ENCODE results near the gene TMEM41B.

Gene TMEM41B

GRCh38 chr11:9315078-9315688 lies 790 bp upstream of the TMEM41B start:
- peak overlapping the region; percentile 71 to 92 (median 79) for H3K4me2 ChIP-seq
- peak overlapping the region; percentile 65 to 98 (median 90) for H3K9ac ChIP-seq

DNA sequence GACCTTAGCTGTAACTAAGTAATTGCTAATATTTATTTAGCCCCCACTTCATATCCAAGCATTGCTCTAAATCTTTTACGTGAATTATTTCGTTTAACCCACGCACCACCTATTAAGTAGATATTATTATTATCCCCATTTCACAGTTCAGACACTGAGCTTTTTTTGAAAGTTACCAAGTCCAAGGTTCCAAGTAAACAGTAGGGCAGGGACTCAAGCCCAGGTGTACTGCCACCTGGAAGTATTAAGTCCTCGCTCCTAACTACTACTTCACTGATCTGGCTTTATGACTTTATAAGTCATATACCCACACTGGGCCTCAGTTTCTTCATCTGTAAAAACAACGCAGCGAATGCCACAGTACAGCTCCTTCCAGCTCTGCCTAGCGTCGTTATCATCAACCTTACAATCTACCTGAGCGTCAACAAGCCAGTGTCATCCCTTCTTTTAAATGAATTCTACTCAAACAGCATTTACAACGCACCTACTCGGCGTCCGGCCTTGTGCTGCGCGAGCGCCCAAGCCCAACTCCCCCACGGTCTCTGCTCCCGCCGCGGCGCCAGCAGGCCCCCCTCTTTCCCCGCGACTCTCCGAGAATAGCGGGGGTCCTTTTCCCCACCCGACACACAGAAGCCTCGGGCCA lies 624 bp downstream of the TMEM41B start:
- Histone ChIP-seq H3K9me3 (replicated peaks in 1 of 11) (peaks cover 0 to 20% (median 9%) of the 10 kb centered on the region in 11 experiments; a peak in 17 of 22 replicates), H4K20me1 (peaks cover 0 to 31% (median 10%) of the 10 kb centered on the region in 11 experiments; a peak in 11 of 22 replicates), H3K36me3 (peaks cover 0 to 17% (median 13%) of the 10 kb centered on the region in 11 experiments; a peak in 18 of 22 replicates), H3K27me3 (peaks cover 0 to 10% (median 5%) of the 10 kb centered on the region in 11 experiments; a peak in 10 of 22 replicates), H3K4me3 (peak overlapping the region; percentile 81 to 99 (median 96)), H3K4me2 (peak overlapping the region; percentile 76 to 96 (median 83)), H3K27ac (peak overlapping the region; percentile 87 to 98 (median 92)), H3K9ac (peak overlapping the region; percentile 90 to 98 (median 96)), H3K4me1 (peaks cover 18 to 34% (median 25%) of the 10 kb centered on the region in 10 experiments)
- no peak for TF ChIP-seq Cebpa-rat (IDR thresholded peaks at IDR 0.05)

More at GRCh38 chr11:9315078-9315688, 790 bp upstream of the TMEM41B start:
- Histone ChIP-seq H3K27ac (peak overlapping the region; percentile 70 to 98 (median 92)), H4K20me1 (peaks cover 0 to 31% (median 10%) of the 10 kb centered on the region in 11 experiments; a peak in 11 of 22 replicates), H3K9me3 (replicated peaks in 1 of 11) (peaks cover 0 to 9% (median under 1%) of the 10 kb centered on the region in 11 experiments; a peak in 4 of 22 replicates), H3K27me3 (peaks cover 0 to 18% (median 7%) of the 10 kb centered on the region in 11 experiments; a peak in 10 of 22 replicates), H3K36me3 (peaks cover 0 to 13% (median 6%) of the 10 kb centered on the region in 11 experiments; a peak in 10 of 22 replicates), H3K4me1 (peaks cover 18 to 34% (median 25%) of the 10 kb centered on the region in 10 experiments), H3K4me3 (peak overlapping the region; percentile 44 to 99 (median 89))
- TF ChIP-seq Cebpa-rat (IDR thresholded peaks at IDR 0.05), result no peak

GRCh38 chr11:9310485-9311090 lies 3.8 kb downstream of the TMEM41B start:
- no peaks in the 10 kb centered on the region for H3K27me3 ChIP-seq
- no peak overlapping the region for H3K4me3 ChIP-seq
- 0 out of 22 replicates have a peak overlapping the region, but pooled peaks of 2 of the 11 experiments have one; percentile 5 to 12 for H3K4me2 ChIP-seq
- H4K20me1 ChIP-seq, result peaks cover 0 to 33% (median 15%) of the 10 kb centered on the region in 11 experiments; a peak in 11 of 22 replicates
- H3K9ac ChIP-seq, result no peak overlapping the region
- H3K4me1 ChIP-seq, result peaks cover 18 to 32% (median 23%) of the 10 kb centered on the region in 10 experiments
- no peak for TF ChIP-seq Cebpa-rat (IDR thresholded peaks at IDR 0.05)
- H3K27ac ChIP-seq, result no peak overlapping the region
- peaks cover 0 to 26% (median 21%) of the 10 kb centered on the region in 11 experiments; a peak in 19 of 22 replicates for H3K36me3 ChIP-seq
- peaks cover 0 to 36% (median 18%) of the 10 kb centered on the region in 11 experiments; a peak in 18 of 22 replicates for H3K9me3 ChIP-seq (replicated peaks in 1 of 11)

- H3K4me3 ChIP-seq, result no peak overlapping the region
- H3K4me2 ChIP-seq, result no peak overlapping the region
- no peak overlapping the region for H3K27ac ChIP-seq
- H3K9ac ChIP-seq, result no peak overlapping the region
- peaks cover 11 to 27% (median 22%) of the 10 kb centered on the region in 11 experiments; a peak in 19 of 22 replicates for H3K36me3 ChIP-seq
- H3K4me1 ChIP-seq, result peaks cover 0 to 21% (median 0%) of the 10 kb centered on the region in 10 experiments; a peak in 9 of 20 replicates
- H3K27me3 ChIP-seq, result no peaks in the 10 kb centered on the region
- no peak for TF ChIP-seq Cebpa-rat (IDR thresholded peaks at IDR 0.05)
- H3K9me3 ChIP-seq (replicated peaks in 1 of 11), result peaks cover 0 to 20% (median 14%) of the 10 kb centered on the region in 11 experiments; a peak in 18 of 22 replicates
- peaks cover 4 to 56% (median 18%) of the 10 kb centered on the region in 11 experiments; a peak in 10 of 22 replicates for H4K20me1 ChIP-seq
Measured at GRCh38 chr11:9304178-9304577, 10.2 kb downstream of the TMEM41B start.

GRCh38 chr11:9302448-9302847 lies 11.9 kb downstream of the TMEM41B start:
- Histone ChIP-seq H3K4me3 (no peak overlapping the region), H4K20me1 (peaks cover under 1 to 45% (median 12%) of the 10 kb centered on the region in 11 experiments; a peak in 10 of 22 replicates), H3K27ac (no peak overlapping the region), H3K9ac (no peak overlapping the region), H3K4me2 (peak overlapping the region in 1 of 11 experiments; percentile 32; a peak in 1 of 22 replicates), H3K9me3 (replicated peaks in 1 of 11) (peaks cover 0 to 3% (median 0%) of the 10 kb centered on the region in 11 experiments; a peak in 7 of 22 replicates), H3K36me3 (peaks cover 24 to 30% (median 26%) of the 10 kb centered on the region in 11 experiments), H3K4me1 (peaks cover 0 to 21% (median 0%) of the 10 kb centered on the region in 10 experiments; a peak in 9 of 20 replicates), H3K27me3 (no peaks in the 10 kb centered on the region)
- TF ChIP-seq Cebpa-rat (IDR thresholded peaks at IDR 0.05), result no peak

DNA sequence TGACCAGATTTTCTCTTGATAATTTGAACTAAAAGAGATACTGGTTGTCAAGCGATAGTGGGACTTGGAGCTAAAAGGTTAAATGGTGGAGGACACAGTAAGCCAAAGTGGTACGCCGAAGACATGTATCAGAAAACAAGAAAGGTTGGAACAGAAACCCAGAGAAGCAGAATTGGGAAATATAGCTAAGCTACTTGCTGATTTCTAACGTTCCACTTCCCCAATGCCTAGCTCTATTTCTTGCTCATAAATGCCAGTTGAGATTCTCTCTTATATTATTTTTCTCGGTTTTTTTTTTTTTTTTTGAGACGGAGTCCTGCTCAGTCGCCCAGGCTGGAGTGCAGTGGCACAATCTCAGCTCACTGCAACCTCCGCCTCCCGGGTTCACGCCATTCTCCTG lies 12.7 kb downstream of the TMEM41B start:
- Histone ChIP-seq H3K4me2 (peak overlapping the region in 3 of 11 experiments; percentile 21 to 49 (median 32); a peak in 5 of 22 replicates), H3K36me3 (peaks cover 30 to 37% (median 33%) of the 10 kb centered on the region in 11 experiments), H3K9me3 (replicated peaks in 1 of 11) (no peaks in the 10 kb centered on the region; a peak in 3 of 22 replicates), H4K20me1 (peaks cover 4 to 52% (median 12%) of the 10 kb centered on the region in 11 experiments; a peak in 10 of 22 replicates), H3K4me1 (peaks cover 0 to 21% (median 0%) of the 10 kb centered on the region in 10 experiments; a peak in 9 of 20 replicates), H3K9ac (0 out of 22 replicates have a peak overlapping the region, but pooled peaks of 1 of the 11 experiments have one; percentile 16), H3K4me3 (no peak overlapping the region), H3K27me3 (no peaks in the 10 kb centered on the region), H3K27ac (peak overlapping the region in 1 of 11 experiments; percentile 10; a peak in 1 of 22 replicates)
- no peak for TF ChIP-seq Cebpa-rat (IDR thresholded peaks at IDR 0.05)

GRCh38 chr11:9293646-9294045 lies 20.7 kb downstream of the TMEM41B start:
- Histone ChIP-seq H4K20me1 (peaks cover 0 to 14% (median 3%) of the 10 kb centered on the region in 11 experiments; a peak in 4 of 22 replicates), H3K4me3 (no peak overlapping the region)
- TF ChIP-seq Cebpa-rat (IDR thresholded peaks at IDR 0.05), result no peak

More at GRCh38 chr11:9293646-9294045, 20.7 kb downstream of the TMEM41B start:
- Histone ChIP-seq H3K27ac (no peak overlapping the region), H3K27me3 (no peaks in the 10 kb centered on the region), H3K9me3 (replicated peaks in 1 of 11) (no peaks in the 10 kb centered on the region), H3K36me3 (peaks cover 55 to 93% (median 70%) of the 10 kb centered on the region in 11 experiments), H3K9ac (no peak overlapping the region), H3K4me2 (no peak overlapping the region), H3K4me1 (peaks cover 0 to 11% (median 0%) of the 10 kb centered on the region in 10 experiments; a peak in 6 of 20 replicates)
